ENCODE measurements around the gene HTT.

- TF ChIP-seq POLR2A (IDR thresholded peaks at IDR 0.05): no peak
- TF ChIP-seq, protein P1, sequence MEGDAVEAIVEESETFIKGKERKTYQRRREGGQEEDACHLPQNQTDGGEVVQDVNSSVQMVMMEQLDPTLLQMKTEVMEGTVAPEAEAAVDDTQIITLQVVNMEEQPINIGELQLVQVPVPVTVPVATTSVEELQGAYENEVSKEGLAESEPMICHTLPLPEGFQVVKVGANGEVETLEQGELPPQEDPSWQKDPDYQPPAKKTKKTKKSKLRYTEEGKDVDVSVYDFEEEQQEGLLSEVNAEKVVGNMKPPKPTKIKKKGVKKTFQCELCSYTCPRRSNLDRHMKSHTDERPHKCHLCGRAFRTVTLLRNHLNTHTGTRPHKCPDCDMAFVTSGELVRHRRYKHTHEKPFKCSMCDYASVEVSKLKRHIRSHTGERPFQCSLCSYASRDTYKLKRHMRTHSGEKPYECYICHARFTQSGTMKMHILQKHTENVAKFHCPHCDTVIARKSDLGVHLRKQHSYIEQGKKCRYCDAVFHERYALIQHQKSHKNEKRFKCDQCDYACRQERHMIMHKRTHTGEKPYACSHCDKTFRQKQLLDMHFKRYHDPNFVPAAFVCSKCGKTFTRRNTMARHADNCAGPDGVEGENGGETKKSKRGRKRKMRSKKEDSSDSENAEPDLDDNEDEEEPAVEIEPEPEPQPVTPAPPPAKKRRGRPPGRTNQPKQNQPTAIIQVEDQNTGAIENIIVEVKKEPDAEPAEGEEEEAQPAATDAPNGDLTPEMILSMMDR (IDR thresholded peaks at IDR 0.05): no peak
These were observed 161.1 kb downstream of the HTT start for GRCh38 chr4:3235581-3235980.
